OCI-LY3 (cell line): ENCODE measurements around the gene ZNF440.

ENCODE experiments used
- H2AFZ ChIP-seq: fragments of 200-600, 300-600 bp; shearing (Covaris generic); 2 replicates; pipeline ENCODE4 v1.6.0; 2014; ENCODE audit warnings: antibody characterized with exemption, low read depth, low read length
- H3K27ac ChIP-seq: fragments of 200-600, 300-600 bp; sonication (generic); 2 replicates; pipeline ENCODE4 v1.5.1; 2014; ENCODE audit warnings: mild to moderate bottlenecking, low read length, moderate library complexity, mixed read lengths
- H3K27me3 ChIP-seq: fragments of 200-600, 300-600 bp; sonication (generic); 2 replicates; pipeline ENCODE4 v1.6.1; 2014; ENCODE audit warnings: low read depth, low read length, mixed read lengths
- H3K36me3 ChIP-seq: fragments of 200-600, 300-600 bp; sonication (generic); replicated peaks from 2 replicates; pipeline ENCODE3; 2014; ENCODE audit warnings: low read depth, low read length, mixed read lengths
- H3K4me1 ChIP-seq: fragments of 300-600, 200-600 bp; sonication (generic); 2 replicates; pipeline ENCODE4 v1.6.1; 2014; ENCODE audit warnings: low read length, mixed read lengths
- H3K4me2 ChIP-seq: fragments of 200-600, 300-600 bp; sonication (generic); 2 replicates; pipeline ENCODE4 v1.6.1; 2014; ENCODE audit warnings: low read length, mixed read lengths
- H3K4me3 ChIP-seq: fragments of 300-600, 200-600 bp; sonication (generic); 2 replicates; pipeline ENCODE4 v1.5.1; 2014; ENCODE audit warnings: antibody characterized with exemption, mild to moderate bottlenecking, low read length, moderate library complexity
- H3K79me2 ChIP-seq: fragments of 300-600, 200-600 bp; shearing (Covaris generic); 2 replicates; pipeline ENCODE4 v1.6.1; 2014; ENCODE audit warnings: mild to moderate bottlenecking, low read length, mixed read lengths
- H3K9ac ChIP-seq: fragments of 300-600, 200-600 bp; shearing (Covaris generic); 2 replicates; pipeline ENCODE4 v1.6.0; 2014; ENCODE audit warnings: mild to moderate bottlenecking, low read length, moderate library complexity
- H3K9me3 ChIP-seq: fragments of 200-600, 300-600 bp; shearing (Covaris generic); 2 replicates; pipeline ENCODE4 v1.6.1; 2014; ENCODE audit warnings: low read length, mixed read lengths; ENCODE audit not compliant: insufficient read depth
- H4K20me1 ChIP-seq: fragments of 200-600, 300-600 bp; sonication (generic); 2 replicates; pipeline ENCODE4 v1.6.1; 2016; ENCODE audit warnings: low read length, mixed read lengths; ENCODE audit not compliant: insufficient read depth
- CTCF ChIP-seq: fragments of 200-600, 300-600 bp; sonication (generic); IDR thresholded peaks from 2 replicates; pipeline ENCODE4 v1.5.1; 2014; ENCODE audit warnings: antibody characterized with exemption, low read length, low read depth
- EZH2phosphoT487 ChIP-seq: fragments of 200-600 bp; shearing (Covaris generic); IDR thresholded peaks from 2 replicates; pipeline ENCODE4 v1.6.1; 2018; ENCODE audit warnings: antibody characterized with exemption, mixed run types, low read depth

ZNF440 gene

GRCh38 chr19:11814029-11814699, at the start of gene ZNF440:
Gene ZNF440, plus strand, starts transcription at chr19:11814273. Its CDS starts 175 bp downstream, at chr19:11814448.
- Histone ChIP-seq H3K79me2 (0 out of 2 replicates have a peak, but pooled peaks cover 4% of the 10 kb centered on the region), H3K4me2 (peak within 1 kb of the TSS; percentile 92), H4K20me1 (no peaks in the 10 kb centered on the region), H3K9me3 (no peaks in the 10 kb centered on the region), H3K27me3 (no peaks in the 10 kb centered on the region), H3K9ac (peak within 1 kb of the TSS; percentile 77), H3K4me1 (peaks cover 5% of the 10 kb centered on the region), H3K36me3 (peaks cover 2% of the 10 kb centered on the region), H3K4me3 (peak within 1 kb of the TSS; percentile 87), H3K27ac (no peak within 1 kb of the TSS), H2AFZ (peak within 1 kb of the TSS; percentile 91)
- TF ChIP-seq EZH2phosphoT487 (no peak), CTCF (no peak)

- peaks cover 12% of the 10 kb centered on the region for H3K4me1 ChIP-seq
- H3K27ac ChIP-seq, result peak within 1 kb of the TSS; percentile 36
- H3K27me3 ChIP-seq, result no peaks in the 10 kb centered on the region
- no peaks in the 10 kb centered on the region for H4K20me1 ChIP-seq
- H3K9me3 ChIP-seq, result peaks cover 15% of the 10 kb centered on the region
- peak within 1 kb of the TSS; percentile 85 for H3K4me2 ChIP-seq
- TF ChIP-seq EZH2phosphoT487 (no peak), CTCF (no peak)
- peaks cover 29% of the 10 kb centered on the region for H3K79me2 ChIP-seq
- H3K4me3 ChIP-seq, result peak within 1 kb of the TSS; percentile 80
- peak within 1 kb of the TSS; percentile 79 for H3K9ac ChIP-seq
- peaks cover 26% of the 10 kb centered on the region for H3K36me3 ChIP-seq
- H2AFZ ChIP-seq, result peak within 1 kb of the TSS; percentile 94
These were observed 47.2 kb upstream of the ZNF440 start, which contains the start of gene ZNF441 for GRCh38 chr19:11766597-11767591. Gene ZNF441, plus strand, starts transcription at chr19:11767000. Its CDS starts 194 bp downstream, at chr19:11767194.

GRCh38 chr19:11767633-11768133, 46.4 kb upstream of the ZNF440 start:
- Histone ChIP-seq H3K4me1 (peaks cover 12% of the 10 kb centered on the region), H3K79me2 (peaks cover 29% of the 10 kb centered on the region), H3K27ac (peak overlapping the region; percentile 36; the same call in 1 of the 2 replicates), H3K9ac (peak overlapping the region; percentile 79), H3K36me3 (peaks cover 26% of the 10 kb centered on the region), H3K9me3 (peaks cover 15% of the 10 kb centered on the region), H3K27me3 (no peaks in the 10 kb centered on the region), H3K4me3 (peak overlapping the region; percentile 80), H3K4me2 (peak overlapping the region; percentile 85), H4K20me1 (no peaks in the 10 kb centered on the region), H2AFZ (peak overlapping the region; percentile 60; the same call in 1 of the 2 replicates)
- TF ChIP-seq EZH2phosphoT487, result no peak
- TF ChIP-seq CTCF, result no peak
